Activated gamma-delta T cell treated with anti-CD3 and anti-CD28 coated beads, Interleukin-2, amount 50 U/mL, for 16 hours (primary cell): ENCODE measurements around the gene STAU1.
"Not testable (repeated sequence)": the region's sequence is repeated elsewhere in the genome, so short reads cannot be mapped to it uniquely, and the experiment has no call there.

Experiments used
- DNase-seq: peaks from one replicate; pipeline ENCODE4 v3.0.0-alpha.2; 2020; ENCODE audit warnings: low read depth

The STAU1 gene

DNA sequence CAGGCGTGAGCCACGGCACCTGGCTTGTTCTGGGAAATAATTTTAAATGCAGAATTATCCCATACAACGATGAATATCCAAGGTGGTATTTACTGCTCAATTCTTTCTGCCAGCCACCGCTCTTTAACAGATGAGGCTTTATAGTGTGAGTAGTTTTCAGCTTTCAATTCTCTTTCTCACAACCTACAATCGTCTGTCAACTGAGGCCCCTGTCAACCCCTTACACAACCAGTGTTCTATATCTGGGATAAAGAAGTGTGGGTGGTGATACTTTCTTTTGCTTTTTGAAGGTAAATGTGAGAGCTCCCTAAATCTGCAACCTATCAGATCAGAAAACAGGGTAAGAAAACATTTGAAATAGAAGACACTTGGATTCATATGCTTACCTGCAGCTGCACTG is 22.5 kb downstream of the STAU1 start:
- no peak for DNase-seq

DNA sequence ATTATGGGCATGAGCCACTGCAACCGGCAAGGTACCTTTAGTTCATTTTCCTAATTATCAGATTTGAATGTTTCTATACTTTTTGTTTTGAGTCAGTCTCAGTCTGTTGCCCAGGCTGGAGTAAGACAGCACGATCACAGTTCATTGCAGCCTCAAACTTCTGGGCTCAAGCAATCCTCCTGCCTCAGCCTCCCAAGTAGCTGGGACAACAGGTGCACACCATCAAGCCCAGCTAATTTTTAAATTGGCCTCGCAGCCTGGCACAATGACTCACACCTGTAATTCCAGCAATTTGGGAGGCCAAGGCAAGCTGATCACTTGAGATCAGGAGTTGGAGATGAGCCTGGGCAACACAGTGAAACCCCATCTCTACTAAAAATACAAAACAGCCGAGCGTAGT is 24.4 kb downstream of the STAU1 start:
- no peak for DNase-seq

DNA sequence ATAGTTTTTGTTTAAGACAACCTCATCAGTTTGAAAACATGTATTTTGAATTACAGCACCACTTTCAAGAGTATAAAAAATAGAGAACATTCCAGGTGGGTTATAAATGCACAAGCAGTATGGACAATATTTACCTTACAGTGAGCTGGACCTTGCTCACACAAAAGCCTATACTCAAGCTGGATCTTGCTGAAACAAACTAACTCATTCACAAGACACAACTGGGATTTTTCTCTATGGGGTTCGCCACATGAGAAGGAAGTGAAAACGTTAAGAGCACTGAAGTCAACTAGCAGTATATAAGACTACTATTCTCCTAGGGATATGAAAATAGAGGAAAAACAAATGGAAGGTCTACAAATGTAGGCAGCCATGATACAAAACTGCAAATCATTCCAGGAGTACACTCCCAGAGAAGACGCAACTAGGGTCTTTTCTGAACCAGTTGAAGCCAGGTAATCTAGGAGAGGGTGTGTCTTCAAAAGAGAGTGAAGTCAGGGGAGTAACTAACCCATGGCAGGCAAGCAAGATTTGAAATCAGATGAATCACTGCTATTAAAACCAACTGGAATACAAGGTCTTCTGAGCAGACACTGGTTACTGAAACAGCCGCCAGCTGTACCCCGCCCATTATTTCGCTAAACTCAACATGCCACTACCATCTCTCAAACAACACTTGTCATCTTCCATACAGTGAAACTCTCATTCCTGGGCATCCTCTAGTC is 26.5 kb downstream of the STAU1 start:
- no peak for DNase-seq

DNA sequence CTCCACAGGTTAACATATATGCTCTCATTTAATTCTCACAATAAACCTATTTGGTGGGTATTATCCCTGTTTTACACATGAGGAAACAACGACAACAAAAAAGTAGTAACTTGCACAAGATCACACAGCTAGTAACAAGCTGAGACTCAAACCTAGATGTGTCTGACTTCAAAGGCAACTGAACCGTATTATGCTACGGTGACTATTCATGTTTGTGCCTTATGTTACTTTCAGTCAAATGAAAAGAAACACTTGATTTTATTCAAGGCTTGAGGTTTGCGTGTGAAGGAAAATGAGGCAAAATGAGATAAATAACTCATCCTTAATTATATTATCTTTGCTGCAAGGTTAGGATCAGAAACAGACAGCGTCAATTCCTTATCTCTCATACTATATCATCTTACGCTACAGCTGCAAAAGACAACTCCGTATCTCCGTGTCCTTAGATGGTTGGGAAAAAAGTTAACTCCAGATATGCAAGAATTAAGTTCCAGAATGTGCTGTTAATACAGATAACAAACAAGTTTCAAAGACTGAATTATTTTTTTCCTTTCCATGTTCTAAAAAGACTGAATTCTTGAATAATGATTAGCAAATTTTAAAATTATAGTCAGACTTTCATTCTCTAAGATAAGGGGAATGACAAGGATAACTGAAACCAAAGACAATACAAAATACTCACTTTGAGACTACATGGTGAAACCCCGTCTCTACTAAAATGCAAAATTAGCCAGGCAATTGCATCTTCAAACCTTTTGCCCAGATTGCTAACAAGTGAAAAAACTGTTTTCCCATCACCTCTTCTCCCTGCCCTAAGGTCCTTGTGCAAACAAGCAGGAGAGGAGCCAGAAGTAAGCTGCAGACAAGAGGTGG is 27.8 kb downstream of the STAU1 start:
- DNase-seq = no peak

DNA sequence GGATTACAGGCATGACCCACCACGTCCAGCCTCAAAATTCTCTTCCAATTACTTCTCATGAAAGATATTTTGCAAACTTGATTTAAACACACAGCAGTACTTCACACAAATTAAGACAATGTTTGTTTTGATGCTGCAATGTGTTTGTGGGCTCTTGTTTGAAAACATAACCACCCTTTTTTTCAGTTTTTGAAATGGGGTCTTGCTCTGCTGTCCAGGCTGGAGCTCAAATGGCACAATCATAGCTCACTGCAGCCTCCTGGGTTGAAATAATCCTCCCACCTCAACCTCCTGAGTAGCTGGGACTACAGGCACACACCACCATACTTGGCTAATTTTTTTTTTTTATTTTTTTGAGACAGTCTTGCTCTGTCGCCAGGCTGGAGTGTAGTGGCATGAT is 31.0 kb downstream of the STAU1 start:
- DNase-seq = no peak

DNA sequence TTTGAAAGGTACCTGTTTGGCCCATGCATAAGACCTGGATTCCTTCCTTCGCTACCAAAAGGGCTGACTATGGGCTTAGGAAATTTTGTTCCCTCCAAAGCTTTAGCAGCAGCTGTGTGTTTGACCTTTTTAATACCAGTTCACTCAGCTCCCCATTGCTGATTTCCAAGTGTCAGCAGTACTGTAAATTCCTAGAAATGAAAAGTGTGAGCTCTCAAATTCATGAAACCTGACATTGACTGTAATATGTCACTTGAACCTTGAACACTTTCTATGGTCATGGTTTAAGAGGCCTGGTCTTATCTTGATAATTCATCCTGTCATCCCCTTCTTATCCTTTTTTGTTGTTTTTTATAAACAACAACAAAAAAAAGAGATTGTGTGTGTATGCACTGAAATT is 31.7 kb downstream of the STAU1 start:
- DNase-seq = no peak

DNA sequence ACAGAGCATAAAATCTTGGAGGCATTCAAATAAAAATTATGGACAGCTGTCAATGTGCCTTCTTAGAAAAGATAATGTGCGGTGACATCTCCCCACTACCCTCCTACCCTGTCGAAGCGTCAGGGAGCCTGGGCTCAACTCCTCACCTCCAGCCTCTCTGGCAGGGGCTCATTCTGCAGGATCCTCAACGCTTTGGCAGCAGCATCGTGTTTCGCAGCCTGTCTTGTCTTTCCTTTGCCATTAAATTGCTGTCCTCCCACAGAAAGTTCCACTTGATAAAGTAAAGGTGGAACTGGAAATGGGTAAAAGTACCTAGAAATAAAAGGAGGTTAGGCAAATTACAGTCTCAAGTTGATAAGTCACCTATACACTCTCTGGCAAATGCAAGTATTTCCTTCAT is 36.7 kb downstream of the STAU1 start:
- no peak for DNase-seq

DNA sequence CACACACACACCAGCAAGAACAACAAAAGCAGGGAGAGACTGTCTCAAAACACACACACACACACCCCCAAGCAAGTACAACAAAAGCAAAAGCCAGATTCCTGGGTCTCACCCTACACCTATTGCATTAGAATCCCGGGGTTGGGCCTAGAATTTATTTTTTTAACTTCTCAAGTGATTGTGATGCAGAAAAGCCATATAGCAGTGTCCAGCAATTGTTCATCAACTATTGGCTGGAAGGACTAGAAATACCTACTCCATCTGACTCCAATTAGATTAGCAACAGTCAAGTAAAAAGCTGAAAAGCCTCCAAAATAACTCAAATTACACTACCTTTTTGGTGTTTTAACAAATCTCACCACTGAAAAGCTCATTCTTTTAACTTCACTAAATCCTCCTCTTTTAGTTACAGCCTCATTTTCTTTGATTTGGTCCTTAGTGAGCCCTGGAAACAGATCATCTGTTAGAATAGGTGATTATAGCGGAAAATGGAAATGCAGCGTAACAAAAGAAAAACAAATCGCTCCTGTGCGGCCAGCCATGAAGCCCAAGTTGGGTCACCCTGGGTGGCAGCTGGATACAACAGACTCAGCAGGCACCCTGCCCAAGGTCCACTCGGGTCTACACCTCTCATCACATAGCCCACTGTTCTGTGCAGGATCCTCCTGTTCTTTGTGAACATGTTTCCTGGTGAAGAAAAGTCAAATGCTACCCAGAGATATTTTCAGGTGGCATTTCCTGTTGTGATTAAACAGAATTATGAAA is 38.7 kb downstream of the STAU1 start:
- DNase-seq = no peak

DNA sequence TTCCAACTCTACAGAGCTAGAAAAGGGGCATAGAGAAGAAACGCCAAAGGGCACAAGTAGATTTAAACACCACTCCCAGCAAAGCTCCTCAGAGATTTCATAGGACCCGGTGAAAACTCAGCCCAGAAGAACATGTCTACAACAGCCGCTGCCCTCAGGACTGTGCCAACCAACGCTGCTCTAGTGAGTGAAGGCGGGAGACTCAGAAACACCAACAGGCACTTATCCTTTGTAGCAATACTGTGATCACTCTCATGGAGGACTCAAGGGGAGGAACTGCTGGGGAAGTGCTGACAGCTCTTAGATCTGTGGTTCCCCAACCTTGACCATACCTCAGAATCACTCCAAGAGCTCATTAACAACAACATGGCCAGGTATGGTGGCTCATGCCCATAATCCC is 39.5 kb downstream of the STAU1 start:
- DNase-seq = no peak

DNA sequence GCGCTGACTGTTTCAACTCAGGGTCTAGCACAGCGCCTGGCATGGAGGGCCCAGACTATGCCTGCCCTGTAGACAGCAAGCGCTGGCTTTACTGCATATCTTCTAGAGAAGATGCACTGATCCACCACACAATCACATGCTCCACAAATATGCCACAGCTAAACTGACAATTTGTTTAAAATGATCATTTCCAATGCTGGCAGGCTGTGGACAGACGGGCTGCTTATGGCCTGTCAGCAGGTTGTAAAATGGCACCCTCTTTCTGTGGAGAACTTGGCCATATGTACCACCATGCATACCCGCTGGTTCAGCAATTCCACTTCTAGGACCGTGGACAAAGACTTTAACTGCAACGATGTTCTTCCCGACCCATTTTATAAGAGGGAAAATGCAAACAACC is 40.8 kb downstream of the STAU1 start:
- no peak for DNase-seq

DNA sequence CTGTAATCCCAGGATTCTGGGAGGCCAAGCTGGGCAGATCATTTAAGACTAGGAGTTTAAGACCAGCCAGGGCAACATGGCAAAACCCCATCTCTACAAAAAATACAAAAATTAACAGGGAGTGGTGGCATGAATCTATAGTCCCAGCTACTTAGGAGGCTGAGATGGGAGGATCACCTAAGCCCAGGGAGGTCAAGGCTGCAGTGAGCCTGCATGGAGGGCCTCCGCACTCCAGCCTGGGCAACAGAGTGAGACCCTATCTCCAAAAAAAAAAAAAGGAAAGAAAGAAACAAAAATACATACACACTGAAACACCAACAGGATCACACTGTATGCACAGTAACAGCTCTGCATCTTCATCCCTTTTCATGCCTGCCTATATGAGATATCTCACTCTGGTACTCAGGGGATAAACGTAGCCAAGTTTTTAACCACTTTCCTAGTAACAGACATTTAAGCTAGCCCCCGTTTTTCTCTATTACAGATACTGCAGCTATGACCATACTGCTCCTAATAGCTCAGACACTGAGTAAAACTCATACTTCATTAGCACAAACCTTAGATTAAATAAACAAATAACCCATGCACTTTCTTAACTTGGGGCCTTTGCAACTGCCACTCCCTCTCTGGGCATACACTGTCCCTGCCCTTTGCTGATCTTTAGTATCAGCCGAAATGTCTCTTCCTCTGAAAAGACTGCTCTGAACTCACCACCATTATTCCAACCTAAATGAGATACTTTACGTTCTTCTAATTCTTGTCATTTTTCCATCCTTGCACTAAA is 41.5 kb downstream of the STAU1 start:
- DNase-seq = no peak

DNA sequence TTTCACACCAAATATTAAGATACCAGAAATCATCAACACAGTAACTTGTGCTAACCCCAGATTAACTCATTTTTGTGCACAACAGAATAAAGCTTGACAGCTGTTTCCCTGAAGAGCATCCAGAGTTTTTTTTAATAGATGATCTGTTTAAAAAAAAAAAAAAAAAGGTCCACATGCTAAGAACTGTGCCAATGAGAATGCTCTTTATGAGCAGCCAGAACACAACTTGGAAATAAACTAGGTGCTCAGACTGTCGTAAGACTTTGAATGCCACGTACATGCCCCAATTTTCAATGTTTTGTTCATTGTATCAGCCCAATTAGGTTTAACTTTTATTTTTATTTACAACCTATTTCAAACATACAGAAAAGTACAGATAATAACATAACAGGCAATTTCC is 47.3 kb downstream of the STAU1 start:
- no peak for DNase-seq

DNA sequence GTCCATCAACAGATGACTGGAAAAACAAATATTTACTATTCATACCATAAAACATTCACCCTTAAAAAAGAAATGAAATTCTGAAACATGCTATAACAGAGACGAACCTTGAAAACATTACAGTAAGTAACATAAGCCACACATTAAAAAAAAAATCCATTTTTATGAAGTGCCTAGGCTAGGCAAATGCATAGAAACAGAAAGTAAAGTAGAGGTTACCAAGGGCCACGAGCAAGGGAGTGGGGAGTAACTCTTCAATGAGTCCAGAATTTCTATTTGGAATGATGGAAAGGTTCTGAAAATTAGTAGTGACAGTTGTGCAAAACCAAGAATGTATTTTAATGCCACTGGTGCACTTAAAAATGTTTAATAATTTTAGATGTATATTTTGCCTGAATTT is 47.7 kb downstream of the STAU1 start:
- no peak for DNase-seq

DNA sequence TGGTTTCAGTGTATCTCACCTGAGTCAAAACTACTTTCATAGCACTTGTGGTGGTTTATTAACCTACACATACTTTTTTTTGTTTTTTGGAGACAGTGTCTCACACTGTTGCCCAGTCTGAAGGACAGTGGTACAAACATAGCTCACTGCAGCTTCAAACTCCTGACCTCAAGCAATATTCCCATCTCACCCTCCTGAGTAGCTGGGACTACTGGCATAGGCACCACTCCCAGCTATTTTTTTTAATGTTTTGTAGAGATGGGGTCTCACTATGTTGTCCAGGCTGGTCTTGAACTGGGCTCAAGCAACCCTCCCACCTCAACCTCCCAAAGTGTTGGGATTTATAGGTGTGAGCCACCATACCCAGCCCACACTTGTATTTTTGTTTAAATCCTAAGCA is 49.7 kb downstream of the STAU1 start:
- no peak for DNase-seq

DNA sequence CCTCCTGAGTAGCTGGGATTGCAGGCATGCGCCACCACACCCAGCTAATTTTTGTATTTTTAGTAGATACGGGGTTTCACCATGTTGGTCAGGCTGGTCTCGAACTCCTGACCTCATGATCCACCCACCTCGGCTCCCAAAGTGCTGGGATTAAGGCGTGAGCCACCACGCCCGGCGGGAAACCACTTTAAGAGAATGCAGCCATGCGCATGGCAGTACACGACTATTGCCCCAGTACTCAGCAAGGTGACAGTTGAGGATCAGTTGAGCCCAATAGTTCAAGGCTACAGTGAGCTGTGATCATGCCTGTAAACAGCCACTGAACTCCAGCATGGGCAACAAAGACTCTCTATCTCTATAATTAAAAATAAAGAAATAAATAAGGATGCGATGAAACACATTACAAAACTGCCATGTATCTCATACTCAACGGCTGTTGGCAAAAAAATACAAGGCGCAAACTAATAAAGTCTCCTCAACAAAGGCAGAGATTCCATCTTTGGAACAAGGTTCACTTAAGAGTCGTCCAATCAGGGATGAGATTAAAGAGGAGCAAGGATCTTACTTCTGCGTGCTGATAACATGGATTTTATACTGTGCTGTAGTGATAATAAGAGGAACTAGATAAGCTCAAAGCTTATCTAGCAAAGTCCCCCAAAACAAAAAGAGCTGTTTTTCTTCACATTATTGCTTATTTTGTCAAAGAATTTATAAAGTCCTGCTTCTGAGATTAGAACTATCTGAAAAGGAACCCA is 51.1 kb downstream of the STAU1 start:
- no peak for DNase-seq

DNA sequence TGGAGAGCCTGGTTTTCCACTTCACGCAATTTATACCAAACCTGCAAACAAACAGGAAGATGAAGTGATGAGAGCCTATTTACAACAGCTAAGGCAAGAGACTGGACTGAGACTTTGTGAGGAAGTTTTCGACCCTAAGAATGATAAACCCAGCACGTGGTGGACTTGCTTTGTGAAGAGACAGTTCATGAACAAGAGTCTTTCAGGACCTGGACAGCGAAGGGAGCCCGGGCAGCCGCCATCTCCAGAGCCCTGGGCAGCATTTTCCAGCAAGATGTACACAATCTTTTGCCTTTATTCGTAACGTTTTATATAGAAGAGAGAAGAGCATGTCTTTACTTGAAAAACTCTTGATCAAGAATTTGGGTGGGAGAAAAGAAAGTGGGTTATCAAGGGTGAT is 53.3 kb downstream of the STAU1 start:
- DNase-seq = not testable (repeated sequence)

DNA sequence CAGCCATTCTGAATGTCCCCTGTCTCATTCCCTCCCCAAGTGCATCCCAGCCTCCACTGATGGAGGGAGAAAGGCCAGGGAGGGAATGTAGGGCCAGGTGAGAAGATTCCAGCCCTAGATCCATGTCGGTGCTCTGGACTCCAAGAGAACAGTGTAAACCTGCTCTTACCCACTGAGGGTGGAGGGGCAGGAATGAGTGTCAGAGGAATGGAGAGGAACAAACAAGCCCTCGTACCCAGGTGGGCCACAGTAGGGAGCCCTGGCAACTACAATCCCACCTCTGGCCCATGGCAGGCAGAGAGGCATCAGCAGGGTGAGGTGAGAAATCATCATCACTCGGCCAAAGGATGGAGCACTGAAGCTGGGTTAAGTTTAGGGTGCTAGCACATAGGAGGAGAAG is 54.6 kb downstream of the STAU1 start:
- no peak for DNase-seq

DNA sequence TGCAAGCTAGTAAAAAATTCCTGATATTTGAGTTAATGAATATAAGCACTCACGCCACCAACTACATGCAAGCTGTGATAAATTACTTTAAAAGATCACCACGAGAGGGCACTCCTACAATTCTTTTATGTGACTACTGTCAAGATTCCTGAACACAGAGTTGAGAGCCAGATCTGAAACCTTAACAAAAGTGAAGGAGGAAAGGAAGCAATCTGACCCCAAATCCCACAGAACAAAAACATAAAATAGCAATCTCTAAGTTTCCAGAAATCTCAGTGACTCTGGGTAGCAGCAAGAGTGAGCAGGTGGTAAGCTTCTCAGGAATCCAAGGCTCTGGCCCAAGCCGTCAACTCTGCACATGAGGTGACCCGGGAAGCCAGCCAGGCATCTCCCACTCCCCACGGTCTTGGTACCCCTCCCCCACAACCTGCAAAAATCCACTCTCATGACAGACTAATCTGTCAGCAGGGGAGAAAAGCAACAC is 55.1 kb downstream of the STAU1 start:
- no peak for DNase-seq

DNA sequence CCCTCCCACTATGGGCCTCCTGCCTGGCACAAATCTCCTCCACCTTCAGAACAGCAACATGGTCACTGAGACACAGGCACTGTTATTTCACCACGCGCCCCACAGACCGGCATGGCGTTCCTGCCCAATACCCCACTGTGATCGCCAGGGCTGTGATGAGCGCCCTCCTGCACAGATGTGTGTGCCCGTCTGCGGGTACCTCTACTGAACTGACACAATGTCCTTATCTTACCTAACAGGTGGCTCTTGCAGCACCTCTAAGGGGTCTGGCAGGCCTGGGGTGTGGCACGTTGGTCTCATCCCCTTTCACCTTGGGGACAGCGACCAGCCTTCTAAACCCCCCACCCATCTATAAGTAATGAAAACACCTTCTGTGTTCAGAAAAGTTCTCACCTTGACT is 64.2 kb downstream of the STAU1 start:
- no peak for DNase-seq

DNA sequence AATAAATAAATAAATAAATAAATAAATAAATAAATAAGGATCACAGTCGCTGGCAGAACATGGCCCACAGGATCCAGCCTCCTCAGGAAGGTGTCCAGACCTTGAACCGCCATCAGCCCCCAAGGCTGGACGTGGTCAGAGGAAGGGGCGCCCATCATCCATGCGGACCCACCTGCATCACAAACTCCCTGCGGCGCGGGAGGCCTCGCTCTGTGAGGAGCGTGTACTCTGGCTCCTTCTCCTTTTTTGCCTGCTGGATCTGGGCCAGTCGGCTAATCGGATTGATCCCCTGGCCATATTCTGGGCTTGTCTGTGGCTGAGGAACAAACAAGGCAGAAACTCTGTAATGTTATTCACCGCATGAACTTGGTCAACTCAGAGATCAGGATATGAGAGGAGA is 65.2 kb downstream of the STAU1 start:
- DNase-seq = no peak

DNA sequence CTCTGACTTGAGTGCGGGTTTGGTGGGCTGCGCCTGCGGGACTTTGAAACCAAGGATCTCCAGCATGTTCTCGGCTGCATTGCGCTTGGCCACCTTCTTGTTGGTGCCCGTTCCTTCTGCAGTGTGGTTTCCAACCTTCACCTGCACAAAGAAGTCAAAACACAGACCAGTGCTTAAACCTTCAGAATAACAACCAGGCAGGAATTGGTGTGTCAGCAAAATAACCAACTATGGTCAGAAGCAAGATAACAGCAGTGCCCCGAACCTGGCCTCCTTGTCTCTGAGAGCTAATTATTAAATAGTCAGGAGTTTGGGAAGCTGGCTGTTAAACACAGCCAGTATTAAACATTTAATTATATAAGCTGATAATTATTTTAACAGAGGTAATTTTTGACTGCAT is 68.1 kb downstream of the STAU1 start:
- DNase-seq = no peak
